SK-N-SH (cell line): Measurements from ENCODE around the gene CDS2. TPM values are rescaled to one million over a fixed set of nuclear protein-coding genes. Genes with fewer than 3 reads are reported as not detected.

Experiments
- CTCF ChIA-PET: fragments of 300-600, 350-600 bp; formaldehyde crosslinking; extraction: SDS; loops from one replicate; lab custom pipeline; 2021; lab: Yijun Ruan, JAX
- POLR2A ChIA-PET: fragments of 350-600 bp; sonication (Branson Sonifier 250); formaldehyde crosslinking; extraction: SDS; loops from one replicate; lab custom pipeline; 2020; ENCODE audit warnings: antibody characterized with exemption, inconsistent platforms; lab: Yijun Ruan, JAX
- DNase-seq: peaks from one replicate; pipeline ENCODE4 v3.0.0; 2012
- H2AFZ ChIP-seq: fragments of 200-600 bp; sonication (generic); 2 replicates; pipeline ENCODE4 v1.8.1; 2016; ENCODE audit warnings: antibody characterized with exemption, mild to moderate bottlenecking, low read depth
- H3F3A ChIP-seq: fragments of 200-600 bp; sonication (generic); replicated peaks from 2 replicates; pipeline ENCODE3; 2016; ENCODE audit warnings: antibody characterized with exemption, mild to moderate bottlenecking; ENCODE audit not compliant: insufficient read depth
- H3K27ac ChIP-seq, 2 experiments: fragments of 200-500 bp in 1 of 2; fragments of 200-600 bp in 1 of 2; sonication (Bioruptor generic) in 1 of 2; sonication (generic), shearing (Covaris generic) in 1 of 2; 2 replicates each; pipeline versions ENCODE4 v1.5.1 to v1.6.1; 2014 to 2016; ENCODE audit warnings: low read depth in 2 of 2, inconsistent platforms in 1 of 2, low read length in 1 of 2, mild to moderate bottlenecking in 1 of 2, mixed read lengths in 1 of 2
- H3K27me3 ChIP-seq: fragments of 200-600 bp; sonication (generic), shearing (Covaris generic); 2 replicates; pipeline ENCODE4 v1.6.1; 2016; ENCODE audit warnings: mixed run types; ENCODE audit not compliant: insufficient read depth
- H3K36me3 ChIP-seq, 2 experiments: fragments of 200-500 bp in 1 of 2; fragments of 200-600 bp in 1 of 2; sonication (Bioruptor generic) in 1 of 2; sonication (generic) in 1 of 2; replicated peaks in 1 of 2; 2 replicates each; pipeline versions ENCODE3 to v1.5.1; 2014 to 2016; ENCODE audit warnings: low read length in 1 of 2, mild to moderate bottlenecking in 1 of 2; ENCODE audit not compliant: insufficient read depth in 2 of 2, control insufficient read depth in 1 of 2
- H3K4me1 ChIP-seq, 2 experiments: fragments of 200-500 bp in 1 of 2; fragments of 200-600 bp in 1 of 2; sonication (Bioruptor generic) in 1 of 2; sonication (generic), shearing (Covaris generic) in 1 of 2; 2 replicates each; pipeline versions ENCODE4 v1.5.1 to v1.6.1; 2014 to 2016; ENCODE audit warnings: low read depth in 1 of 2, low read length in 1 of 2, mixed run types in 1 of 2; ENCODE audit not compliant: insufficient read depth in 2 of 2, control insufficient read depth in 1 of 2
- H3K4me2 ChIP-seq: fragments of 200-600 bp; sonication (generic), shearing (Covaris generic); 2 replicates; pipeline ENCODE4 v1.6.1; 2017; ENCODE audit warnings: mixed run types
- H3K4me3 ChIP-seq, 2 experiments: fragments of 200-500 bp in 1 of 2; fragments of 200-600 bp in 1 of 2; sonication (Bioruptor generic) in 1 of 2; sonication (generic), shearing (Covaris generic) in 1 of 2; 2 replicates each; pipeline versions ENCODE4 v1.5.1 to v1.8.1; 2014 to 2016; ENCODE audit warnings: low read depth in 2 of 2, inconsistent platforms in 1 of 2, low read length in 1 of 2, mild to moderate bottlenecking in 1 of 2, mixed read lengths in 1 of 2, moderate library complexity in 1 of 2
- H3K79me2 ChIP-seq: fragments of 200-600 bp; sonication (generic); 2 replicates; pipeline ENCODE4 v1.8.1; 2017; ENCODE audit warnings: mild to moderate bottlenecking; ENCODE audit not compliant: insufficient read depth
- H3K9ac ChIP-seq: fragments of 200-600 bp; sonication (generic); 2 replicates; pipeline ENCODE4 v1.6.1; 2017; ENCODE audit warnings: mixed run types
- H3K9me2 ChIP-seq: fragments of 200-600 bp; sonication (generic); 2 replicates; pipeline ENCODE4 v1.6.1; 2017; ENCODE audit warnings: mixed run types
- H3K9me3 ChIP-seq: fragments of 200-600 bp; sonication (generic); 2 replicates; pipeline ENCODE4 v1.6.1; 2017; ENCODE audit warnings: mixed run types, mild to moderate bottlenecking, moderate library complexity
- H4K20me1 ChIP-seq: fragments of 200-600 bp; sonication (generic); 2 replicates; pipeline ENCODE4 v1.6.1; 2017; ENCODE audit warnings: mild to moderate bottlenecking, mixed run types; ENCODE audit not compliant: insufficient read depth
- ELF1 ChIP-seq: IDR thresholded peaks from 2 replicates; pipeline ENCODE4 v1.4.0; 2012
- EZH2phosphoT487 ChIP-seq: fragments of 200-600 bp; sonication (generic); IDR thresholded peaks from 2 replicates; pipeline ENCODE4 v1.6.1; 2017; ENCODE audit warnings: low read depth, mixed run types, mild to moderate bottlenecking, antibody characterized with exemption, moderate library complexity, borderline replicate concordance
- FOXJ3 ChIP-seq: sonication (generic); formaldehyde crosslinking; IDR thresholded peaks from 2 replicates; pipeline ENCODE4 v1.5.1; 2020; ENCODE audit warnings: mild to moderate bottlenecking, missing genetic modification reagents
- GABPA ChIP-seq: IDR thresholded peaks from 2 replicates; pipeline ENCODE4 v1.4.0; 2012; ENCODE audit warnings: low read depth, mild to moderate bottlenecking
- MEF2A ChIP-seq: IDR thresholded peaks from 2 replicates; pipeline ENCODE4 v1.4.0; 2012; ENCODE audit warnings: low read depth, borderline replicate concordance
- MXI1 ChIP-seq: IDR thresholded peaks from 2 replicates; pipeline ENCODE4 v1.6.1; 2012; ENCODE audit warnings: mild to moderate bottlenecking, low read depth, low read length, improper control_type of control experiment
- NRF1 ChIP-seq: IDR thresholded peaks from 2 replicates; pipeline ENCODE4 v1.6.1; 2012; ENCODE audit warnings: low read depth, mild to moderate bottlenecking, low read length
- POLR2AphosphoS5 ChIP-seq: IDR thresholded peaks from 2 replicates; pipeline ENCODE4 v1.6.1; 2012; ENCODE audit warnings: low read depth, low read length
- RAD21 ChIP-seq: IDR thresholded peaks from 2 replicates; pipeline ENCODE4 v1.6.1; 2012; ENCODE audit warnings: mild to moderate bottlenecking, low read length
- RCOR1 ChIP-seq: fragments of 150-350 bp; IDR thresholded peaks from 2 replicates; pipeline ENCODE4 v1.6.1; 2017; ENCODE audit warnings: antibody characterized with exemption, low read length
- RFX5 ChIP-seq: IDR thresholded peaks from 2 replicates; pipeline ENCODE4 v1.6.1; 2012; ENCODE audit warnings: mild to moderate bottlenecking, improper control_type of control experiment, low read length
- TAF1 ChIP-seq: IDR thresholded peaks from 2 replicates; pipeline ENCODE4 v1.6.1; 2012; ENCODE audit warnings: low read depth, mild to moderate bottlenecking, low read length, moderate library complexity, borderline replicate concordance
- YY1 ChIP-seq: IDR thresholded peaks from 2 replicates; pipeline ENCODE4 v1.4.0; 2012; ENCODE audit warnings: low read depth, mild to moderate bottlenecking
- WGBS: methylation state at CpG from one replicate; pipeline ENCODE4 v1.1.6; 2017; ENCODE audit warnings: low lambda C conversion rate; 5-methylcytosine and 5-hydroxymethylcytosine counted together
- polyA plus RNA-seq, 3 experiments: library from polyadenylated mRNA; depleted of rRNA; stranded (reverse); fragments of >200 nt; gene quantifications; 2 replicates each; pipeline ENCODE4 v1.2.3, GENCODE V29; 2012
- TF ChIP-seq, protein P1 (sequence below): IDR thresholded peaks from 2 replicates; pipeline ENCODE4 v1.4.0; 2012; ENCODE audit warnings: low read depth
- TF ChIP-seq, protein P2 (sequence below): fragments of 150-350 bp; IDR thresholded peaks from 2 replicates; pipeline ENCODE4 v1.6.1; 2016; ENCODE audit warnings: mild to moderate bottlenecking, low read depth, low read length
- TF ChIP-seq, protein P3 (sequence below): IDR thresholded peaks from 2 replicates; pipeline ENCODE4 v1.6.1; 2012; ENCODE audit warnings: mild to moderate bottlenecking, low read depth, low read length, moderate library complexity

The CDS2 gene
- polyA plus RNA-seq, 1 of the 3 experiments (the other 2 are of a cell fraction) = 13.9 TPM

DNA sequence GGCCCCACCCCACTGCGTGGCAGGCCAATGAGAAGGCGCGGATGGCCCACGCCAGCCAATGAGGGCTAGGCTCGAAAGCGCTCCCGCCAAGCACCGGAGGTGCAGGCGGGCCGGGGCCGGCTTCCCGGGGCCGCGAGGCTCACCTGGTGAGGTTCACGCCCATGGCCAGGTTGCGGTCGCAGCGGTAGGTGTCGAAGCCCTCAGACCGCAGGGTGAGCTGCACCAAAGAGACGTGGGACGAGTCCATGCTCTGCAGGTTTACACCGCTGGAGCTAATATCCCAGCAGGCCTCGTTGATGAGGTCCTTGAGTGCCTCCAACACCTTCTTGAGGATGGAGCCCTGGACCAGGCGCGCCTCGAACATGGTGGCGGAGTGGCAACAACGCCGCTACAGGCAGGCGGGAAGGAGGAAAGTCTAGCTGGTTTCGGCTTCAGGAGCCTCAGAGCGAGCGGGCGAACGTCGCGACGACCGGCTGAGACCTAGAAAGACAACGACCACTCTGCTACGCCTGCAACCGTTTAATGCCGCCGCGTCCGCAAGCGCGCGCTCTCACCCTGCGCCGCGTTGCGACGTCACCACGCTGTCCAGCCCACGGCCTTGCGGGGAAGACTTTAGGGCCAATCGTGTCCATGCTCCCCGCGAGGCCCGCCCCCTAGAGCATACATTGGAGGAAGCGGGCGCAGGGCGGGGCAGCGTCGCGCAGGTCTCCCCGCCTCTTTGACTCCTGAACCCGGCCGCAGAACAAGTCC lies 7.2 kb upstream of the CDS2 start, which contains the start of gene PCNA:
Gene PCNA, minus strand, starts transcription at position 524 of the 750 bp plus-strand sequence. Its CDS starts 160 bp downstream, at position 364.
- H3K4me2 ChIP-seq = peak within 1 kb of the TSS; percentile 95
- DNase-seq = peak; percentile 96
- peaks cover 48% of the 10 kb centered on the region for H3K79me2 ChIP-seq
- peak within 1 kb of the TSS; percentile 75; the same call in 1 of the 2 replicates for H2AFZ ChIP-seq
- no CpG with 5 or more reads among the region's 71 CpGs for WGBS
- ChIA-PET CTCF (interaction anchor here (0.6 to 3.4 kb wide), 7 partner anchors 9 to 411 kb away, joined by 3 to 23 read pairs (median 3); no protein-coding TSS in a partner anchor), POLR2A (interaction anchor here (0.6 to 1.5 kb wide), 4 partner anchors 13 to 410 kb away, joined by 3 to 4 read pairs (median 3); no protein-coding TSS in a partner anchor)
- no peaks in the 10 kb centered on the region for H3K9me3 ChIP-seq
- H4K20me1 ChIP-seq = peaks cover 36% of the 10 kb centered on the region
- H3K4me1 ChIP-seq = peaks cover 7 to 16% of the 10 kb centered on the region in 2 experiments; a peak in 3 of 4 replicates
- TF ChIP-seq FOXJ3 (CRISPR knock-in tag) (no peak), YY1 (no peak), RCOR1 (no peak), ELF1 (0 out of 2 replicates have a peak, but pooled peaks have one; percentile 17), NRF1 (peak; percentile 69), GABPA (0 out of 2 replicates have a peak, but pooled peaks have one; percentile 18), POLR2AphosphoS5 (peak; percentile 97), MXI1 (peak; percentile 73), TAF1 (peak; percentile 95), RFX5 (peak; percentile 44; the same call in 1 of the 2 replicates)
- TF ChIP-seq, protein P1, sequence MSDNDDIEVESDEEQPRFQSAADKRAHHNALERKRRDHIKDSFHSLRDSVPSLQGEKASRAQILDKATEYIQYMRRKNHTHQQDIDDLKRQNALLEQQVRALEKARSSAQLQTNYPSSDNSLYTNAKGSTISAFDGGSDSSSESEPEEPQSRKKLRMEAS = peak; percentile 50
- TF ChIP-seq, protein P2, sequence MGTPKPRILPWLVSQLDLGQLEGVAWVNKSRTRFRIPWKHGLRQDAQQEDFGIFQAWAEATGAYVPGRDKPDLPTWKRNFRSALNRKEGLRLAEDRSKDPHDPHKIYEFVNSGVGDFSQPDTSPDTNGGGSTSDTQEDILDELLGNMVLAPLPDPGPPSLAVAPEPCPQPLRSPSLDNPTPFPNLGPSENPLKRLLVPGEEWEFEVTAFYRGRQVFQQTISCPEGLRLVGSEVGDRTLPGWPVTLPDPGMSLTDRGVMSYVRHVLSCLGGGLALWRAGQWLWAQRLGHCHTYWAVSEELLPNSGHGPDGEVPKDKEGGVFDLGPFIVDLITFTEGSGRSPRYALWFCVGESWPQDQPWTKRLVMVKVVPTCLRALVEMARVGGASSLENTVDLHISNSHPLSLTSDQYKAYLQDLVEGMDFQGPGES = peak; percentile 34; the same call in 1 of the 2 replicates
- peaks cover 18% of the 10 kb centered on the region for H3F3A ChIP-seq
- H3K9ac ChIP-seq = peak within 1 kb of the TSS; percentile 85
- H3K36me3 ChIP-seq = peaks cover 34 to 37% of the 10 kb centered on the region in 2 experiments
- H3K9me2 ChIP-seq = no peaks in the 10 kb centered on the region
- peak within 1 kb of the TSS; percentile 76 to 97 for H3K27ac ChIP-seq
- H3K27me3 ChIP-seq = no peaks in the 10 kb centered on the region
- peak within 1 kb of the TSS; percentile 93 for H3K4me3 ChIP-seq

DNA sequence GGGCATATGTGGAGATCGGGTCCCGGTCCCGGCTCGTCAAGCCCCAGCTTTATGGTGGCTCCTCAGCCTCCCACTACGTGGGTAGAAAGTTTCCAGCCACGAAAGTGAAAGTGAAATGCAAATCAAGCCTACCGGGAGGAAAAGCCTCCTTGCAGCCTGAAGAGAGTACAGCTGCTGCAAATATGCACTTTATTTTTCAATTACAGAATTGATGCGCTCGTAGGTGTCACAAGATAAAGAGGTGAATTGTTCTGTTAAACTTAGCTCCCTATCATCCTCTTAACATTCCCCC lies 6.7 kb upstream of the CDS2 start:
- H4K20me1 ChIP-seq = peaks cover 36% of the 10 kb centered on the region
- peak overlapping the region; percentile 76 to 97 for H3K27ac ChIP-seq
- no peaks in the 10 kb centered on the region for H3K9me2 ChIP-seq
- no peaks in the 10 kb centered on the region for H3K27me3 ChIP-seq
- H2AFZ ChIP-seq = peak overlapping the region; percentile 72; the same call in 1 of the 2 replicates
- H3K4me1 ChIP-seq = peaks cover 7 to 16% of the 10 kb centered on the region in 2 experiments; a peak in 3 of 4 replicates
- peaks cover 46% of the 10 kb centered on the region for H3K79me2 ChIP-seq
- H3K4me2 ChIP-seq = peak overlapping the region; percentile 95
- H3F3A ChIP-seq = peaks cover 12% of the 10 kb centered on the region
- peak overlapping the region; percentile 85 for H3K9ac ChIP-seq
- ChIA-PET CTCF (interaction anchor here (0.6 to 3.4 kb wide), 6 partner anchors 8 to 328 kb away, joined by 3 to 23 read pairs (median 4); no protein-coding TSS in a partner anchor), POLR2A (interaction anchor here (0.6 to 1.5 kb wide), 4 partner anchors 46 to 409 kb away, joined by 3 to 4 read pairs (median 3); no protein-coding TSS in a partner anchor)
- WGBS = 2% methylated on average over 7 of the region's 9 CpGs
- peak overlapping the region; percentile 93 for H3K4me3 ChIP-seq
- peaks cover 29 to 32% of the 10 kb centered on the region in 2 experiments for H3K36me3 ChIP-seq
- no peaks in the 10 kb centered on the region for H3K9me3 ChIP-seq
- no peak for DNase-seq
- TF ChIP-seq POLR2AphosphoS5 (peak; percentile 92; the same call in 1 of the 2 replicates), EZH2phosphoT487 (no peak), TAF1 (peak; percentile 76; the same call in 1 of the 2 replicates), MEF2A (no peak), RAD21 (no peak)
- TF ChIP-seq, protein P1 = peak; percentile 7; the same call in 1 of the 2 replicates
- TF ChIP-seq, protein P3, sequence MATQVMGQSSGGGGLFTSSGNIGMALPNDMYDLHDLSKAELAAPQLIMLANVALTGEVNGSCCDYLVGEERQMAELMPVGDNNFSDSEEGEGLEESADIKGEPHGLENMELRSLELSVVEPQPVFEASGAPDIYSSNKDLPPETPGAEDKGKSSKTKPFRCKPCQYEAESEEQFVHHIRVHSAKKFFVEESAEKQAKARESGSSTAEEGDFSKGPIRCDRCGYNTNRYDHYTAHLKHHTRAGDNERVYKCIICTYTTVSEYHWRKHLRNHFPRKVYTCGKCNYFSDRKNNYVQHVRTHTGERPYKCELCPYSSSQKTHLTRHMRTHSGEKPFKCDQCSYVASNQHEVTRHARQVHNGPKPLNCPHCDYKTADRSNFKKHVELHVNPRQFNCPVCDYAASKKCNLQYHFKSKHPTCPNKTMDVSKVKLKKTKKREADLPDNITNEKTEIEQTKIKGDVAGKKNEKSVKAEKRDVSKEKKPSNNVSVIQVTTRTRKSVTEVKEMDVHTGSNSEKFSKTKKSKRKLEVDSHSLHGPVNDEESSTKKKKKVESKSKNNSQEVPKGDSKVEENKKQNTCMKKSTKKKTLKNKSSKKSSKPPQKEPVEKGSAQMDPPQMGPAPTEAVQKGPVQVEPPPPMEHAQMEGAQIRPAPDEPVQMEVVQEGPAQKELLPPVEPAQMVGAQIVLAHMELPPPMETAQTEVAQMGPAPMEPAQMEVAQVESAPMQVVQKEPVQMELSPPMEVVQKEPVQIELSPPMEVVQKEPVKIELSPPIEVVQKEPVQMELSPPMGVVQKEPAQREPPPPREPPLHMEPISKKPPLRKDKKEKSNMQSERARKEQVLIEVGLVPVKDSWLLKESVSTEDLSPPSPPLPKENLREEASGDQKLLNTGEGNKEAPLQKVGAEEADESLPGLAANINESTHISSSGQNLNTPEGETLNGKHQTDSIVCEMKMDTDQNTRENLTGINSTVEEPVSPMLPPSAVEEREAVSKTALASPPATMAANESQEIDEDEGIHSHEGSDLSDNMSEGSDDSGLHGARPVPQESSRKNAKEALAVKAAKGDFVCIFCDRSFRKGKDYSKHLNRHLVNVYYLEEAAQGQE = peak; percentile 50; the same call in 1 of the 2 replicates
- TF ChIP-seq, protein P2 = no peak
- TF ChIP-seq, all 33 proteins: peak for 4
